Spleen (tissue), 11 donors: ENCODE results near the gene PNISR. TPM values are rescaled to one million over a fixed set of nuclear protein-coding genes. Genes with fewer than 3 reads are reported as not detected.

Source experiments
- DNase-seq: peaks from one replicate; pipeline ENCODE4 v3.0.0-alpha.2; 2020
- H3K27ac ChIP-seq, 8 donors: fragments of 200-600 bp; sonication (generic) in 7 of 8; 1 replicate in 4 of 8; 2 replicates in 4 of 8; pipeline versions ENCODE4 v1.5.0 to v1.8.0; 2016 to 2021; ENCODE audit warnings: inconsistent platforms in 4 of 8, mild to moderate bottlenecking in 4 of 8, moderate library complexity in 1 of 8
- H3K27me3 ChIP-seq, 7 donors: fragments of 200-600 bp; sonication (generic) in 6 of 7; replicated peaks in 1 of 7; 1 replicate in 4 of 7; 2 replicates in 3 of 7; pipeline versions ENCODE4 v1.5.0 to v1.8.0; 2016 to 2021; ENCODE audit warnings: inconsistent platforms in 3 of 7, mild to moderate bottlenecking in 1 of 7
- H3K36me3 ChIP-seq, 6 donors: fragments of 200-600 bp; sonication (generic) in 5 of 6; 1 replicate in 4 of 6; 2 replicates in 2 of 6; pipeline versions ENCODE4 v1.5.0 to v1.8.0; 2016 to 2021; ENCODE audit warnings: inconsistent platforms in 2 of 6
- H3K4me1 ChIP-seq, 6 donors: fragments of 200-600 bp; sonication (generic) in 5 of 6; 1 replicate in 3 of 6; 2 replicates in 3 of 6; pipeline versions ENCODE4 v1.5.0 to v1.8.0; 2016 to 2021; ENCODE audit warnings: inconsistent platforms in 3 of 6
- H3K4me3 ChIP-seq, 8 donors: fragments of 200-600 bp; sonication (generic) in 7 of 8; 1 replicate in 4 of 8; 2 replicates in 4 of 8; pipeline versions ENCODE4 v1.5.0 to v1.8.0; 2016 to 2021; ENCODE audit warnings: inconsistent platforms in 4 of 8, mild to moderate bottlenecking in 4 of 8, moderate library complexity in 2 of 8
- H3K9me3 ChIP-seq, 8 donors: fragments of 200-600 bp; sonication (generic) in 7 of 8; 1 replicate in 4 of 8; 2 replicates in 4 of 8; pipeline versions ENCODE4 v1.5.0 to v1.8.0; 2016 to 2021; ENCODE audit warnings: inconsistent platforms in 4 of 8
- POLR2A ChIP-seq, 3 donors: fragments of 450-650 bp; IDR thresholded peaks; one replicate each; pipeline ENCODE4 v1.5.1; 2017; ENCODE audit warnings: antibody characterized with exemption in 3 of 3, mild to moderate bottlenecking in 1 of 3
- POLR2AphosphoS5 ChIP-seq, 3 donors: sonication (generic); formaldehyde crosslinking; IDR thresholded peaks; one replicate each; pipeline ENCODE4 v1.5.1; 2017; ENCODE audit warnings: antibody characterized with exemption in 3 of 3
- WGBS, 5 donors: extraction: QIAGEN DNeasy Blood & Tissue Kit in 3 of 5; methylation state at CpG; one replicate each; pipeline versions ENCODE4 v1.1.5 to v1.1.7; 2013 to 2018; 5-methylcytosine and 5-hydroxymethylcytosine counted together
- intact Hi-C: fragments of 100-400 bp; cut with DNase I; formaldehyde crosslinking; loops from one replicate; pipeline ENCODE4 v1.15.0; 2023; ENCODE audit warnings: low total_unique reads
- polyA plus RNA-seq, 3 donors: library from polyadenylated mRNA; stranded (reverse); fragments of 200-250 nt; gene quantifications; one replicate each; pipeline ENCODE4 v1.2.1, GENCODE V29; 2013
- total RNA-seq, 7 donors: library from RNA; depleted of rRNA in 3 of 7; stranded (reverse); fragments of >200 nt in 3 of 7; fragmentation: NEBNext Ultra II Directional in 4 of 7; extraction: Animal tissue kit (Norgen Biotek cat#: 25700) in 4 of 7; gene quantifications; one replicate each; pipeline versions ENCODE4 v1.1.0 to v1.2.1, GENCODE V29; 2016 to 2021
- TF ChIP-seq, protein P1 (sequence below), 11 experiments: fragments of 200-600 bp in 7 of 11; fragments of 450-650 bp in 4 of 11; sonication (generic) in 4 of 11; IDR thresholded peaks in 8 of 11; conservative IDR thresholded peaks in 3 of 11; 1 replicate in 7 of 11; 2 replicates in 4 of 11; pipeline versions ENCODE4 v1.4.0 to v1.8.0; 2016 to 2021; ENCODE audit warnings: antibody characterized with exemption in 11 of 11, inconsistent platforms in 4 of 11, mild to moderate bottlenecking in 1 of 11
- donor health status: healthy with polysubstance abuse.
- donor health status: DM: no; HTN: no; CAD: no; lungs with moderate emphysema.
- donor health status: DM: no; HTN: no; CAD: no.
- donor health status: Bipolar disorder and iron deficiency.
- donor health status: healthy.
- donor health status: DM: no; HTN: no; CAD: no.
- donor health status: DM: yes; HTN: yes; CAD: no.

Gene PNISR
- total and polyA plus RNA-seq, 10 donors = 44.0 to 338 (median 167) TPM

DNA sequence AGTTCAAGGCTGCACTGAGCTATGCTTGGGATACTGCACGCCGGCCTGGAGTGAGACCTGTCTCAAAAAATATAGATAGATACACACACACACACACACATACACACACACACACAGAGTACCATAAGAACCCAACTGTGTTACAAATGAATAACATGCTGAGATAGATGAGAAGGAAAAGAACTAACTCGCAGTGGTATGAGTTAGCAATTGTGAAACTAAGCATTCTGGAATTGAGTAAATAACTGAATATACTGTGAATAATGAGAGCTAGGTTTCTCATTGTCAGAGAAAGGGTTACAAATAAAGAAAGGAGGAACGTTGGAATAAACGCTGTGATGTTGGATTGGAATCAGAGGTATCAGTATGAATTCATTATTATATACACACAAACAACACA, 61.1 kb downstream of the PNISR start:
- intact Hi-C loops = no loop called here
- Histone ChIP-seq H3K27me3 (peaks cover 0 to 8% (median 0%) of the 10 kb centered on the region in 7 donors), H3K27ac (no peak overlapping the region), H3K4me3 (no peak overlapping the region), H3K9me3 (no peaks in the 10 kb centered on the region), H3K36me3 (peaks cover 0 to 4% (median 0%) of the 10 kb centered on the region in 6 donors), H3K4me1 (no peaks in the 10 kb centered on the region)
- no peak for DNase-seq
- WGBS, 5 donors = 67 to 79% (median 72%) methylated on average over 5 of the region's 5 CpGs
- no peak for TF ChIP-seq POLR2AphosphoS5 (IDR thresholded peaks at IDR 0.05)

DNA sequence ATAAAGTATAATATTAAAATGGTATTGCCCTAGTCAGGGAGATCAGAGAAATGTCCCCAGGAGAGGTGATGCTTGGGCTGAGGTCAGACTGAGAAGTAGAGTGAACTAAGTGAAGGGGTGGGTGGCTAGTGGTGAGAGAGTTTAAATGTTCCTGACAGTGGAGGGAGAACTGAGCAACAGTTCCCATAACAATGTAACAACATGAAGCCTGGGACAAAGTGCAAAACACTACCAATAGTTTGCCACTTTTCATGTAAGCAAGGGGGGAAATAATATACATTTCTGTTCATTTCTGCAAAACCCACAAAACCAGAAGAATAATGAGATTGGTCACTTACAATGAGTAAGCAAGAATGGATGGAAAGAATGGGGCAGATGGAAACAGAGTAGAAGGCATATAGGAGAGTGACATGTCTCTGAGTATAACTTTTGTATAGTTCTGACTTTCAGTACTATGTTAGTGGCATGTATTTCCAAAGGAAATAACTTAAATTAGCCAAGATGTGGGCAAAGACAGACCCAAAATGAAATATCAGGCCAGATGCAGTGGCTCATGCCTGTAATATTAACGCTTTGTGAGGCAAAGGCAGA, 62.3 kb downstream of the PNISR start:
- WGBS, 5 donors = 77 to 96% (median 90%) methylated on average over 1 of the region's 1 CpG
- intact Hi-C loops = no loop called here

DNA sequence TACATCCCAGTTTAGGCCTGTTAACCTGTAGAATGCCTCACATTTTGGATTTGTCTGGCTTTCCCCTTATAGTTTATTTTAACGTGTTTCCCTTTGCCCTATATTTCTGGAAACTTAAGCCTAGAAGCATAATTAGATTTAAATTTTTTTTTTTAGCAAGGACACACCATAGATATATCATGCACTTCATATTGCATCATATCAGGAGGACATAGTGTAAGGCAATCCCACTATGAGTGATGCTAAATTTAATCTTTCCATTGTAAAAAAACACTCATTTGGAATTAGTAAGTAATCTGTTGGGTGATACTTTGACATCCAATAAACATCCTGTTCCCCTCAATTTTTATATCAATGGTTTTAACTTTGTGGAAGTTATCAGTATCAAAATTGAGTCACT, 65.3 kb downstream of the PNISR start:
- TF ChIP-seq POLR2A (IDR thresholded peaks at IDR 0.05) (no peak), POLR2AphosphoS5 (IDR thresholded peaks at IDR 0.05) (no peak)
- TF ChIP-seq, protein P1, sequence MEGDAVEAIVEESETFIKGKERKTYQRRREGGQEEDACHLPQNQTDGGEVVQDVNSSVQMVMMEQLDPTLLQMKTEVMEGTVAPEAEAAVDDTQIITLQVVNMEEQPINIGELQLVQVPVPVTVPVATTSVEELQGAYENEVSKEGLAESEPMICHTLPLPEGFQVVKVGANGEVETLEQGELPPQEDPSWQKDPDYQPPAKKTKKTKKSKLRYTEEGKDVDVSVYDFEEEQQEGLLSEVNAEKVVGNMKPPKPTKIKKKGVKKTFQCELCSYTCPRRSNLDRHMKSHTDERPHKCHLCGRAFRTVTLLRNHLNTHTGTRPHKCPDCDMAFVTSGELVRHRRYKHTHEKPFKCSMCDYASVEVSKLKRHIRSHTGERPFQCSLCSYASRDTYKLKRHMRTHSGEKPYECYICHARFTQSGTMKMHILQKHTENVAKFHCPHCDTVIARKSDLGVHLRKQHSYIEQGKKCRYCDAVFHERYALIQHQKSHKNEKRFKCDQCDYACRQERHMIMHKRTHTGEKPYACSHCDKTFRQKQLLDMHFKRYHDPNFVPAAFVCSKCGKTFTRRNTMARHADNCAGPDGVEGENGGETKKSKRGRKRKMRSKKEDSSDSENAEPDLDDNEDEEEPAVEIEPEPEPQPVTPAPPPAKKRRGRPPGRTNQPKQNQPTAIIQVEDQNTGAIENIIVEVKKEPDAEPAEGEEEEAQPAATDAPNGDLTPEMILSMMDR (IDR thresholded peaks at IDR 0.05 in 8 of 11, conservative IDR thresholded peaks at IDR 0.05 in 3 of 11) = no peak
- intact Hi-C loops = no loop called here
- whole genome bisulfite sequencing, 5 donors = 69 to 83% (median 77%) methylated on average over 1 of the region's 1 CpG

More for the DNA sequence above, 62.3 kb downstream of the PNISR start:
- Histone ChIP-seq H3K4me1 (no peaks in the 10 kb centered on the region), H3K9me3 (no peaks in the 10 kb centered on the region), H3K36me3 (no peaks in the 10 kb centered on the region), H3K27ac (no peak overlapping the region), H3K27me3 (peaks cover 0 to 15% (median 0%) of the 10 kb centered on the region in 7 donors), H3K4me3 (no peak overlapping the region)
- TF ChIP-seq POLR2A (IDR thresholded peaks at IDR 0.05) (no peak), POLR2AphosphoS5 (IDR thresholded peaks at IDR 0.05) (no peak)
- TF ChIP-seq, protein P1 (IDR thresholded peaks at IDR 0.05 in 8 of 11, conservative IDR thresholded peaks at IDR 0.05 in 3 of 11) = no peak
- no peak for DNase-seq

DNA sequence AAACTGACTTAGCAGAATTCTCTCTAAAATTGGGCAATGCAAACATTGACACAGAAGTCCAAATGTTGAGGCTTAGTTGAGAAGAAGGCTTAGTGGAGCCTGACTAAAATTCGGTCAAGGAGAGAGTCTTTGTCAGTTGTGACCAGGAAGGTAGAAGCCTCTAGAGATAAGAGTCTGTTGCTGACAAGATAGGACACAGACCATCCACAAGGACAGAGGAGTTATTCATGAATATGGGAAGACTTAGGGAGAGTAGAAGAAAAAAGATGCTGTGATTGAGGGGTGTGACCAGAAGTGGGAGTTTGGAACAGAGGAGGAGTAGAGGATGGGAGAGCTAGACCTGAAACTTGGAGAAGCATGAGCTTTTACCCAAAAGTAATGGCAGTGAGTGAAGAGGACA, 68.5 kb downstream of the PNISR start:
- TF ChIP-seq POLR2AphosphoS5 (IDR thresholded peaks at IDR 0.05) (no peak), POLR2A (IDR thresholded peaks at IDR 0.05) (no peak)
- TF ChIP-seq, protein P1 (IDR thresholded peaks at IDR 0.05 in 8 of 11, conservative IDR thresholded peaks at IDR 0.05 in 3 of 11) = no peak
- Histone ChIP-seq H3K4me1 (no peaks in the 10 kb centered on the region), H3K27me3 (peaks cover 0 to 64% (median 8%) of the 10 kb centered on the region in 7 donors), H3K27ac (no peak overlapping the region), H3K9me3 (no peaks in the 10 kb centered on the region), H3K4me3 (no peak overlapping the region), H3K36me3 (no peaks in the 10 kb centered on the region)
- DNase-seq = no peak
- intact Hi-C loops = no loop called here
- WGBS, 5 donors = 65 to 83% (median 73%) methylated on average over 1 of the region's 1 CpG

More for the DNA sequence above, 65.3 kb downstream of the PNISR start:
- H3K9me3 ChIP-seq = no peaks in the 10 kb centered on the region
- peaks cover 0 to 33% (median 0%) of the 10 kb centered on the region in 7 donors for H3K27me3 ChIP-seq
- no peak overlapping the region for H3K4me3 ChIP-seq
- no peak overlapping the region for H3K27ac ChIP-seq
- no peaks in the 10 kb centered on the region for H3K36me3 ChIP-seq
- DNase-seq = no peak
- H3K4me1 ChIP-seq = no peaks in the 10 kb centered on the region
